ENCODE measurements around the gene VPS8. TPM values are rescaled to one million over a fixed set of nuclear protein-coding genes. Genes with fewer than 3 reads are reported as not detected.

VPS8 gene
- total and polyA plus RNA-seq, 2 of the 8 experiments (the other 6 are each of a cell fraction or from before 2014, with no cell fraction given), result 13.0 to 41.0 TPM

DNA sequence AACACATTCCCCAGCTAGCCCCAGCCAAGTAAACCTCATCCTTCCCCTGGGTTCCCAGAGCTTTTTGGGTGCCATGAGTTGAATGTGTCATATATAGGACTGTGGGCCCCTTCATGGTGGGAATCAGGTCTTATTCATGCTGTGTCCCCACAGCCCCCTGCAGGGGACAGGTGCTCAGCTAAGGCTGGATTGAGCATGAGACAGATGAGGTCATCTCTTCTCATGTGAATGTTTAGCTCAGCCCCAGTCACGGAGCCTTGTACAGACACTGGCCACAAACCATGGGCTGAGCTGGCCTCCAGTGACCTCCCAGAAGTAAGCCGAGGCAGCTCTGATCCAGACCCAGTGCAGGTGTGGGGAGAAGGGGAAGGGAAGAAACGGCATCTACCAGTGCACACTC is 270.2 kb downstream of the VPS8 start:
- Histone ChIP-seq H4K5ac (ENCODE audit: insufficient read length, low read depth, low read length) (no peak overlapping the region), H3K14ac (ENCODE audit: insufficient read length) (no peak overlapping the region), H3K56ac (replicated peaks; ENCODE audit: insufficient read length, low read depth, low read length) (no peak overlapping the region), H3K9ac (replicated peaks in 1 of 4; ENCODE audit: extremely low read depth in 1 of 4, low read depth in 3 of 4, low read length in 3 of 4) (no peak overlapping the region), H4K91ac (replicated peaks; ENCODE audit: insufficient read length, low read length) (no peak overlapping the region), H3K4me2 (ENCODE audit: insufficient read depth in 1 of 2, low read depth in 2 of 2, low read length in 2 of 2) (no peak overlapping the region), H2BK120ac (replicated peaks; ENCODE audit: low read depth, low read length) (no peak overlapping the region), H3K4me3 (ENCODE audit: extremely low read depth in 1 of 4, insufficient read depth in 2 of 4, low read depth in 3 of 4, low read length in 4 of 4) (no peak overlapping the region), H3K23ac (ENCODE audit: insufficient read length) (no peak overlapping the region), H4K20me1 (replicated peaks in 1 of 2; ENCODE audit: control insufficient read depth in 1 of 2, insufficient read depth in 2 of 2, low read length in 2 of 2) (no peaks in the 10 kb centered on the region), H3K79me2 (ENCODE audit: control insufficient read depth in 1 of 2, insufficient read depth in 2 of 2, low read length in 2 of 2) (no peaks in the 10 kb centered on the region), H3K27me3 (replicated peaks in 1 of 4; ENCODE audit: control insufficient read depth in 3 of 4, extremely low read depth in 1 of 4, insufficient read depth in 3 of 4, low read length in 3 of 4) (no peaks in the 10 kb centered on the region), H2AK5ac (ENCODE audit: low read depth, low read length) (no peak overlapping the region), H3K4me1 (replicated peaks in 1 of 4; ENCODE audit: control insufficient read depth in 3 of 4, insufficient read depth in 4 of 4, low read length in 3 of 4) (peaks cover 0 to 5% (median 0%) of the 10 kb centered on the region in 4 experiments; a peak in 1 of 7 replicates), H3K79me1 (ENCODE audit: low read depth, low read length) (no peaks in the 10 kb centered on the region), H2BK12ac (ENCODE audit: low read depth, low read length) (no peak overlapping the region; the same call in 1 of the 2 replicates), H3K9me3 (ENCODE audit: insufficient read depth in 2 of 2, low read depth in 1 of 2, low read length in 1 of 2) (no peaks in the 10 kb centered on the region), H3K18ac (ENCODE audit: extremely low read depth, low read length) (no peak overlapping the region), H4K8ac (ENCODE audit: extremely low read depth, insufficient read depth, low read length) (no peak overlapping the region), H3K23me2 (ENCODE audit: low read depth, low read length) (no peaks in the 10 kb centered on the region), H3K4ac (replicated peaks; ENCODE audit: insufficient read length, low read depth, low read length) (no peak overlapping the region), H2AFZ (ENCODE audit: low read length) (peak overlapping the region; percentile 18; the same call in 1 of the 2 replicates), H2BK20ac (ENCODE audit: low read length) (no peak overlapping the region), H3K36me3 (ENCODE audit: control insufficient read depth in 2 of 4, insufficient read depth in 4 of 4, low read length in 3 of 4) (no peaks in the 10 kb centered on the region), H3K27ac (ENCODE audit: low read depth, low read length) (no peak overlapping the region), H2BK15ac (ENCODE audit: low read length) (no peak overlapping the region), H2BK5ac (ENCODE audit: low read depth, low read length) (peak overlapping the region; percentile 17; the same call in 1 of the 2 replicates)
- TF ChIP-seq RBBP5 (IDR thresholded peaks at IDR 0.05; ENCODE audit: borderline replicate concordance, low read depth, low read length), result no peak
- no peak for TF ChIP-seq ASH2L (IDR thresholded peaks at IDR 0.05; ENCODE audit: low read length)
- TF ChIP-seq, protein P1, sequence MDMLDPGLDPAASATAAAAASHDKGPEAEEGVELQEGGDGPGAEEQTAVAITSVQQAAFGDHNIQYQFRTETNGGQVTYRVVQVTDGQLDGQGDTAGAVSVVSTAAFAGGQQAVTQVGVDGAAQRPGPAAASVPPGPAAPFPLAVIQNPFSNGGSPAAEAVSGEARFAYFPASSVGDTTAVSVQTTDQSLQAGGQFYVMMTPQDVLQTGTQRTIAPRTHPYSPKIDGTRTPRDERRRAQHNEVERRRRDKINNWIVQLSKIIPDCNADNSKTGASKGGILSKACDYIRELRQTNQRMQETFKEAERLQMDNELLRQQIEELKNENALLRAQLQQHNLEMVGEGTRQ (IDR thresholded peaks at IDR 0.05; ENCODE audit: low read length), result no peak
- TF ChIP-seq RNF2 (IDR thresholded peaks at IDR 0.05; ENCODE audit: borderline replicate concordance, low read depth, low read length, missing control alignments, poor library complexity, severe bottlenecking), result no peak
- no peak for TF ChIP-seq FOSL1 (IDR thresholded peaks at IDR 0.05; ENCODE audit: insufficient read depth, low read depth, low read length)
- no peak for TF ChIP-seq NANOG (IDR thresholded peaks at IDR 0.05; ENCODE audit: insufficient read depth, low read depth, low read length, poor library complexity, severe bottlenecking)
- TF ChIP-seq SUZ12 (IDR thresholded peaks at IDR 0.05; ENCODE audit: low read length), result no peak
- FAIRE-seq (no peak), DNase-seq (ENCODE audit: low read depth in 1 of 2, low spot score in 2 of 2) (no peak)
- CTCF ChIA-PET (ENCODE audit: partially characterized antibody), result interaction anchor here (0.8 to 3.3 kb wide), 6 partner anchors 9 to 226 kb away, joined by 3 to 20 read pairs (median 3); no protein-coding TSS in a partner anchor
- WGBS, 2 experiments (ENCODE audit: extremely low coverage in 1 of 2, insufficient coverage in 1 of 2, insufficient read length in 1 of 2, insufficient replicate concordance in 2 of 2, low coverage in 1 of 2, low lambda C conversion rate in 2 of 2, missing lambda C conversion rate in 1 of 2), result 64% methylated on average over 2 of the region's 3 CpGs; no CpG with 5 or more reads in 1 of the 2 experiments
- POLR2A ChIA-PET (ENCODE audit: partially characterized antibody), result no interaction called here
